IMR-90 (cell line): ENCODE results near the gene TDRD7. TPM values are rescaled to one million over a fixed set of nuclear protein-coding genes. Genes with fewer than 3 reads are reported as not detected.

Source experiments
- ATAC-seq: fragments of 200-7000 bp; cut with Tn5 transposase; 2 replicates; pipeline ENCODE4 v1.9.1; 2020; ENCODE audit warnings: low read depth, mild to moderate bottlenecking, moderate library complexity
- BruUV-seq: library from RNA; stranded (reverse); fragments of 400-500 nt; replicated peaks from 2 replicates; lab custom pipeline; 2021; lab: Mats Ljungman, UMichigan
- CTCF ChIA-PET: fragments of 300-600 bp; formaldehyde crosslinking; extraction: SDS; loops from one replicate; lab custom pipeline; 2021; ENCODE audit warnings: antibody characterized with exemption; lab: Yijun Ruan, JAX
- POLR2A ChIA-PET: fragments of 300-600 bp; sonication (Branson Sonifier 250); formaldehyde crosslinking; loops from one replicate; lab custom pipeline; 2022; ENCODE audit warnings: antibody characterized with exemption; ENCODE audit not compliant: unreplicated experiment; lab: Charles Lee
- DNase-seq: peaks from one replicate; pipeline ENCODE4 v3.0.0; 2013
- H2AFZ ChIP-seq: replicated peaks from 2 replicates; pipeline ENCODE3; 2013; ENCODE audit warnings: low read length, mild to moderate bottlenecking; ENCODE audit not compliant: poor library complexity
- H2AK5ac ChIP-seq: 2 replicates; pipeline ENCODE4 v1.6.1; 2013; ENCODE audit warnings: low read depth, low read length, inconsistent platforms
- H2AK9ac ChIP-seq: replicated peaks from 2 replicates; pipeline ENCODE3; 2013; ENCODE audit warnings: mild to moderate bottlenecking, low read depth, low read length, moderate library complexity; ENCODE audit not compliant: poor library complexity
- H2BK120ac ChIP-seq: 2 replicates; pipeline ENCODE4 v1.6.1; 2013; ENCODE audit warnings: low read depth, low read length, inconsistent platforms
- H2BK15ac ChIP-seq: 3 replicates; pipeline ENCODE4 v1.6.1; 2013; ENCODE audit warnings: low read depth, low read length, inconsistent platforms
- H2BK20ac ChIP-seq: 2 replicates; pipeline ENCODE4 v1.6.1; 2013; ENCODE audit warnings: low read depth, mild to moderate bottlenecking, inconsistent platforms, low read length, moderate library complexity
- H2BK5ac ChIP-seq: 2 replicates; pipeline ENCODE4 v1.6.1; 2013; ENCODE audit warnings: mild to moderate bottlenecking, low read depth, low read length, inconsistent platforms; ENCODE audit not compliant: poor library complexity, severe bottlenecking
- H3K14ac ChIP-seq: replicated peaks from 2 replicates; pipeline ENCODE4 v1.6.1; 2013; ENCODE audit warnings: low read depth, low read length, inconsistent platforms
- H3K18ac ChIP-seq: 2 replicates; pipeline ENCODE4 v1.6.1; 2013; ENCODE audit warnings: low read depth, low read length, control low read depth
- H3K23ac ChIP-seq: 2 replicates; pipeline ENCODE4 v1.6.1; 2013; ENCODE audit warnings: low read depth, low read length, inconsistent platforms
- H3K27ac ChIP-seq: 2 replicates; pipeline ENCODE4 v1.5.1; 2013; ENCODE audit warnings: mild to moderate bottlenecking, control low read depth, low read length; ENCODE audit not compliant: insufficient read depth
- H3K27me3 ChIP-seq: 2 replicates; pipeline ENCODE4 v1.6.1; 2013; ENCODE audit warnings: low read length; ENCODE audit not compliant: control insufficient read depth, insufficient read depth
- H3K36me3 ChIP-seq: 2 replicates; pipeline ENCODE4 v1.6.1; 2013; ENCODE audit warnings: low read length, mixed read lengths; ENCODE audit not compliant: control insufficient read depth, insufficient read depth
- H3K4ac ChIP-seq: 2 replicates; pipeline ENCODE4 v1.6.1; 2013; ENCODE audit warnings: low read depth, low read length, inconsistent platforms
- H3K4me1 ChIP-seq: 2 replicates; pipeline ENCODE4 v1.6.1; 2013; ENCODE audit warnings: low read length, mixed read lengths; ENCODE audit not compliant: control insufficient read depth, insufficient read depth
- H3K4me2 ChIP-seq: 2 replicates; pipeline ENCODE4 v1.6.1; 2013; ENCODE audit warnings: low read depth, mild to moderate bottlenecking, control low read depth, low read length, moderate library complexity
- H3K4me3 ChIP-seq: 2 replicates; pipeline ENCODE4 v1.5.1; 2013; ENCODE audit warnings: low read depth, mild to moderate bottlenecking, control low read depth, low read length, moderate library complexity; ENCODE audit not compliant: insufficient read depth
- H3K56ac ChIP-seq: 2 replicates; pipeline ENCODE4 v1.6.1; 2013; ENCODE audit warnings: low read length, inconsistent platforms; ENCODE audit not compliant: insufficient read depth; ENCODE audit errors: extremely low read depth
- H3K79me1 ChIP-seq, 2 experiments: 2 replicates each; pipeline ENCODE4 v1.6.1; 2013; ENCODE audit warnings: low read length in 2 of 2, inconsistent platforms in 1 of 2, low read depth in 1 of 2
- H3K9ac ChIP-seq: 2 replicates; pipeline ENCODE4 v1.6.1; 2013; ENCODE audit warnings: low read depth, low read length, control low read depth
- H3K9me1 ChIP-seq: 2 replicates; pipeline ENCODE4 v1.6.1; 2013; ENCODE audit warnings: low read length, inconsistent platforms; ENCODE audit not compliant: insufficient read depth
- H3K9me3 ChIP-seq: 2 replicates; pipeline ENCODE4 v1.6.1; 2013; ENCODE audit warnings: low read length; ENCODE audit not compliant: control insufficient read depth, insufficient read depth
- H4K20me1 ChIP-seq: 2 replicates; pipeline ENCODE4 v1.6.1; 2013; ENCODE audit warnings: low read length, inconsistent platforms; ENCODE audit not compliant: insufficient read depth
- H4K5ac ChIP-seq: 2 replicates; pipeline ENCODE4 v1.6.1; 2013; ENCODE audit warnings: mild to moderate bottlenecking, low read depth, low read length, control low read depth
- H4K8ac ChIP-seq, 2 experiments: 2 replicates each; pipeline ENCODE4 v1.6.1; 2013; ENCODE audit warnings: low read depth in 2 of 2, low read length in 2 of 2, control low read depth in 1 of 2, inconsistent platforms in 1 of 2
- H4K91ac ChIP-seq: 2 replicates; pipeline ENCODE4 v1.6.1; 2013; ENCODE audit warnings: low read depth, low read length, inconsistent platforms; ENCODE audit not compliant: insufficient read depth
- BHLHE40 ChIP-seq: fragments of 150-350 bp; IDR thresholded peaks from 2 replicates; pipeline ENCODE4 v1.6.1; 2016; ENCODE audit warnings: mild to moderate bottlenecking, low read depth, low read length
- FOS ChIP-seq: fragments of 150-350 bp; IDR thresholded peaks from 2 replicates; pipeline ENCODE4 v1.6.1; 2016; ENCODE audit warnings: low read depth, low read length
- MAZ ChIP-seq: IDR thresholded peaks from 2 replicates; pipeline ENCODE4 v1.6.1; 2012; ENCODE audit warnings: low read depth, mild to moderate bottlenecking, low read length, improper control_type of control experiment, moderate library complexity, borderline replicate concordance
- MXI1 ChIP-seq: IDR thresholded peaks from 2 replicates; pipeline ENCODE4 v1.6.1; 2012; ENCODE audit warnings: low read depth, mild to moderate bottlenecking, low read length, moderate library complexity, borderline replicate concordance
- RCOR1 ChIP-seq: IDR thresholded peaks from 2 replicates; pipeline ENCODE4 v1.6.1; 2012; ENCODE audit warnings: mild to moderate bottlenecking, low read length, improper control_type of control experiment; ENCODE audit not compliant: insufficient replicate concordance
- RFX5 ChIP-seq: IDR thresholded peaks from 2 replicates; pipeline ENCODE4 v1.8.0; 2012; ENCODE audit warnings: low read depth, mild to moderate bottlenecking, low read length, moderate library complexity
- WGBS, 2 experiments: methylation state at CpG; one replicate each; pipeline versions ENCODE4 v1.1.5 to v1.1.7; 2013; ENCODE audit warnings: missing lambda C conversion rate in 2 of 2; ENCODE audit not compliant: insufficient read length in 1 of 2; ENCODE audit errors: extremely low coverage in 2 of 2; 5-methylcytosine and 5-hydroxymethylcytosine counted together
- dilution Hi-C: fragments of 300-500 bp; cut with HindIII; formaldehyde crosslinking; loops from one replicate; pipeline ENCODE4 v1.14.3; 2018; ENCODE audit warnings: low sequenced_read_pairs; ENCODE audit not compliant: unreplicated experiment
- in situ Hi-C: fragments of 300-500 bp; cut with MboI; formaldehyde crosslinking; loops from 3 replicates; pipeline ENCODE4 v1.14.3; 2019; ENCODE audit warnings: low sequenced_read_pairs, inconsistent platforms, mixed read lengths
- intact Hi-C: fragments of 100-400 bp; cut with micrococcal nuclease; formaldehyde crosslinking; loops from 2 replicates; pipeline ENCODE4 v1.10.0; 2022
- polyA plus RNA-seq, 3 experiments: library from polyadenylated mRNA; depleted of rRNA; stranded (reverse); fragments of >200 nt; gene quantifications; 2 replicates each; pipeline ENCODE4 v1.2.3, GENCODE V29; 2012; ENCODE audit warnings: low replicate concordance in 1 of 3
- total RNA-seq: library from RNA; depleted of rRNA; stranded (reverse); fragments of >200 nt; gene quantifications from 2 replicates; pipeline ENCODE4 v1.2.3, GENCODE V29; 2012

TDRD7 gene
- total and polyA plus RNA-seq, 2 of the 4 experiments (the other 2 are of a cell fraction): 4.4 to 9.7 TPM

DNA sequence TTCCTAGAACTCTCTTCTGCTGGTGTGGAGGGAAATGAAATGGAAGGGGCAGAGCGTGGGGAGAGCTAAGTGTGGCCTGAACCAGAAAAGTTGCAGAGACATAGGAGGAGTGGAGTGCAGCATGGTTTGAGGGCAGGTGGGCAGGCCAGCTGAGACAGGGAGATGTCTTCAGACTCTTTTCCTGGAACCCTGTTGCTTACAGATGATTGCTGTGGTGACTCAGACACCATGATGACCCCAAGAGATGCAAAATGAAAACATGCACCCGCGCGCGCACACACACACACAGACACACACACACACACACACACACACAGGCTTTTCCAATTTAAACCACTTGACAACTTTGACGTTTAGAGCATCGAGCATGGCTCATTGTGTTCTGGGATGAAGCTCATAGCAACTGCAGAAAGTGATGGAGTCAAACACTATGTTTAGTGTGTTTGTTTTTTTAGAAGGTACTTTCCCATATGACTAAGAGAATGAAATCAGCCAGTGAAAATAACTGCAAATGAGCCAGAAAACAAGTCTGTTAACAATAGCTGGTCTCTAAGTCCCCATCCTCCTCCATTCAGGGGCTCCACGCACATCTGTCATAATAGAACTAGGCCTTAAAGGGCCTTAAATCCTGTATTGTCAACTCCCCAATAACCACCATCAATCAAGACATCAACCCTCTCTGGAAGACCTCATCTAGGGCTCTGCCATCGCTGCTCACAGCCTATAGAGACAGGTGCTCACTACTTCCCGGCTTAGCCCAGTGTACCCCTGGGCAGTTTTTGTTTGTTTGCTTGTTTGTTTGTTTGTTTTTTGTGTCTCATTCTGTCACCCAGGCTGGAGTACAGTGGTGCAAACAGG is 99.1 kb downstream of the TDRD7 start:
- Histone ChIP-seq H4K20me1 (0 out of 2 replicates have a peak, but pooled peaks cover 4% of the 10 kb centered on the region), H3K14ac (no peak overlapping the region), H3K27ac (no peak overlapping the region), H3K23ac (no peak overlapping the region), H3K4me1 (peaks cover 4% of the 10 kb centered on the region), H2BK15ac (no peak overlapping the region), H3K4me2 (no peak overlapping the region), H3K36me3 (no peaks in the 10 kb centered on the region), H3K79me1 (no peaks in the 10 kb centered on the region), H2BK120ac (no peak overlapping the region), H2AK5ac (no peak overlapping the region), H2BK5ac (no peak overlapping the region), H4K91ac (no peak overlapping the region), H3K4me3 (no peak overlapping the region), H4K8ac (no peak overlapping the region), H3K56ac (no peak overlapping the region), H3K4ac (peak overlapping the region; percentile 69; the same call in 1 of the 2 replicates), H3K27me3 (peaks cover 2% of the 10 kb centered on the region; the same call in 1 of the 2 replicates), H3K18ac (no peak overlapping the region), H4K5ac (no peak overlapping the region), H3K9me3 (no peaks in the 10 kb centered on the region; the same call in 1 of the 2 replicates), H2BK20ac (no peak overlapping the region), H3K9me1 (peaks cover 9% of the 10 kb centered on the region), H3K9ac (no peak overlapping the region), H2AK9ac (no peak overlapping the region), H2AFZ (no peak overlapping the region)
- peak; percentile 95 for DNase-seq
- intact Hi-C loops: no loop called here
- dilution Hi-C loops: no loop called here
- CTCF ChIA-PET: interaction anchor here (0.9 to 1.5 kb wide), 2 partner anchors 88 to 95 kb away, joined by 4 to 9 read pairs; no protein-coding TSS in a partner anchor
- 0 out of 2 replicates have a peak, but pooled peaks have one; percentile 6 for TF ChIP-seq RFX5
- peak; percentile 47; the same call in 1 of the 2 replicates for TF ChIP-seq BHLHE40
- no peak for TF ChIP-seq MAZ
- peak; percentile 72 for TF ChIP-seq MXI1
- peak; percentile 31 for TF ChIP-seq RCOR1
- TF ChIP-seq FOS: peak; percentile 60
- no TSS peak for BruUV-seq
- ATAC-seq: peak; percentile 87
- in situ Hi-C loops: no loop called here
- no CpG with 5 or more reads among the region's 10 CpGs for WGBS, 2 experiments
- POLR2A ChIA-PET: no interaction called here
